GM12878 (cell line): ENCODE measurements around the gene SEPTIN11.

ENCODE experiments used
- CTCF ChIP-seq, 3 experiments: IDR thresholded peaks in 2 of 3; conservative IDR thresholded peaks in 1 of 3; 2 replicates each; pipeline ENCODE4 v1.5.1; 2011; ENCODE audit warnings: low read depth in 3 of 3, low read length in 3 of 3, mild to moderate bottlenecking in 3 of 3, control low read depth in 2 of 3, moderate library complexity in 2 of 3, inconsistent platforms in 1 of 3, mixed read lengths in 1 of 3; ENCODE audit not compliant: control insufficient read depth in 2 of 3, insufficient read depth in 1 of 3; ENCODE audit errors: extremely low read depth in 1 of 3
- EZH2 ChIP-seq: IDR thresholded peaks from 2 replicates; pipeline ENCODE4 v1.6.1; 2012; ENCODE audit warnings: low read depth, mild to moderate bottlenecking, control low read depth, inconsistent platforms, low read length, borderline replicate concordance; ENCODE audit not compliant: control insufficient read depth
- POLR2A ChIP-seq: IDR thresholded peaks from 2 replicates; pipeline ENCODE4 v1.6.1; 2011; ENCODE audit warnings: low read depth, mild to moderate bottlenecking, low read length
- SIN3A ChIP-seq: IDR thresholded peaks from 2 replicates; pipeline ENCODE4 v1.6.1; 2012; ENCODE audit warnings: low read depth, low read length, improper control_type of control experiment

DNA sequence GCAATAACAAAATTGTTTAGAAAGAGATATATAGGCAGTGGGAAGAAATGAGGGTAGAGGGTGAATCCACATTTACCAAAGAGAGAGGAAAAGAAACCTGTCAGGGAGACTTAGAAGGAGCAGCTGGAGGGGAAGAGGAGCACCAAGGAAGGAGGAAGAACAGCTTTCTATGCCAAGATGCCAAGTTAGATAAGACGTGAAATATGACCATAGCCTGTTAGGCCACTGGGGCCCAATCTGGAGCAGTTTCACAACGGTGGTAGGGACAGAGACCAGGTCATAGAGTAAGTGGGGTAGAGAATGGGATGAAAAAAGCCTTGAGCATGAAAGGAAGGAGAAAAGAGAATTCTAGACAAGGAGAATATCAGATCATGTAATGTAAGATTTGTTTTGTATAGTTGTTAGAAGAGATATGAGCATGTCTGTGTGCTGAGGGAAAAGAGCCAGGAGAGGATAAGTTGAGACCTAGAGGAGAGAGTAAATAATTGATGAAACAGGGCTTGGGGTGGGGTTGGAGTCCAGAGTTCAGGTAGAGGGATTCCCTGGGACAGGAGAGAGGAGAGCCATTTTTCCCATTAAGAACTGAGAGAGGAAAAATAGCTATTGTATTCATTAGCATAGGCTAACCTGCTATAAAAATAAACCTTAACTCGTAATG lies 47.2 kb upstream of the SEPTIN11 start:
- no peak for TF ChIP-seq POLR2A
- TF ChIP-seq CTCF (IDR thresholded peaks at IDR 0.05 in 2 of 3, conservative IDR thresholded peaks at IDR 0.05 in 1 of 3; ENCODE audit: control insufficient read depth in 2 of 3, extremely low read depth in 1 of 3, insufficient read depth in 1 of 3, low read depth in 3 of 3, low read length in 3 of 3), result no peak
- TF ChIP-seq EZH2, result no peak
- no peak for TF ChIP-seq SIN3A
